Hepatocyte (in vitro differentiated cells): Measurements from ENCODE around the gene L1TD1.

Source experiments
- CTCF ChIP-seq: fragments of 200-600 bp; sonication (generic); IDR thresholded peaks from 2 replicates; pipeline ENCODE4 v1.5.1; 2016; ENCODE audit warnings: antibody characterized with exemption, mild to moderate bottlenecking; ENCODE audit not compliant: poor library complexity
- EZH2 ChIP-seq: fragments of 200-600 bp; sonication (generic); IDR thresholded peaks from 2 replicates; pipeline ENCODE4 v1.6.1; 2016; ENCODE audit warnings: antibody characterized with exemption, mild to moderate bottlenecking, borderline replicate concordance
- EZH2phosphoT487 ChIP-seq: fragments of 200-600 bp; sonication (generic); IDR thresholded peaks from one replicate; pipeline ENCODE4 v1.6.1; 2018; ENCODE audit warnings: antibody characterized with exemption, mild to moderate bottlenecking, low read depth, moderate library complexity; ENCODE audit not compliant: unreplicated experiment, severe bottlenecking

- no peak for TF ChIP-seq CTCF
- no peak for TF ChIP-seq EZH2
- TF ChIP-seq EZH2phosphoT487 = no peak
Measured at GRCh38 chr1:62180639-62181038, 14.0 kb upstream of the L1TD1 start.
